DMS79 treated with DMSO at 0.1 percent for 48 hours (cell line): Measurements from ENCODE around the gene CYP27A1.

Source experiments
- DNase-seq: peaks from one replicate; lab custom pipeline; 2025; lab: John Stamatoyannopoulos, UW

Gene CYP27A1

GRCh38 chr2:218811382-218811781 lies 29.4 kb downstream of the CYP27A1 start:
- no peak for DNase-seq

- no peak for DNase-seq
Observed at GRCh38 chr2:218812096-218812815, 30.3 kb downstream of the CYP27A1 start.

GRCh38 chr2:218812861-218813260 lies 30.9 kb downstream of the CYP27A1 start:
- no peak for DNase-seq

- DNase-seq = no peak
Observed at GRCh38 chr2:218813771-218814460, 32.0 kb downstream of the CYP27A1 start.

- no peak for DNase-seq
Observed at GRCh38 chr2:218814540-218815243, 32.7 kb downstream of the CYP27A1 start.

- no peak for DNase-seq
Observed at GRCh38 chr2:218815244-218815637, 33.3 kb downstream of the CYP27A1 start.

GRCh38 chr2:218815649-218816048 lies 33.7 kb downstream of the CYP27A1 start:
- DNase-seq = no peak

GRCh38 chr2:218816561-218817011 lies 34.6 kb downstream of the CYP27A1 start:
- no peak for DNase-seq

- no peak for DNase-seq
Observed at GRCh38 chr2:218819093-218819492, 37.1 kb downstream of the CYP27A1 start.

- DNase-seq = no peak
Observed at GRCh38 chr2:218820746-218821369, 38.9 kb downstream of the CYP27A1 start.

GRCh38 chr2:218821605-218822211 lies 39.8 kb downstream of the CYP27A1 start:
- DNase-seq = no peak

GRCh38 chr2:218822622-218823021 lies 40.7 kb downstream of the CYP27A1 start:
- DNase-seq = no peak

- DNase-seq = no peak
Observed at GRCh38 chr2:218823196-218823855, 41.4 kb downstream of the CYP27A1 start.

- no peak for DNase-seq
Observed at GRCh38 chr2:218824004-218824403, 42.1 kb downstream of the CYP27A1 start.

- no peak for DNase-seq
Observed at GRCh38 chr2:218826791-218827190, 44.8 kb downstream of the CYP27A1 start.

GRCh38 chr2:218827701-218828476 lies 45.9 kb downstream of the CYP27A1 start:
- DNase-seq = no peak

- DNase-seq = no peak
Observed at GRCh38 chr2:218828477-218828778, 46.5 kb downstream of the CYP27A1 start.

GRCh38 chr2:218829868-218830451 lies 48.0 kb downstream of the CYP27A1 start:
- no peak for DNase-seq

- DNase-seq = no peak
Observed at GRCh38 chr2:218830526-218831306, 48.8 kb downstream of the CYP27A1 start.
